HepG2 (cell line): Measurements from ENCODE around the gene C11orf24. TPM values are rescaled to one million over a fixed set of nuclear protein-coding genes. Genes with fewer than 3 reads are reported as not detected.

Experiments
- ETV5 ChIP-seq: IDR thresholded peaks from 2 replicates; pipeline ENCODE4 v1.6.1; 2018; ENCODE audit warnings: missing biosample characterization, missing genetic modification reagents, inconsistent platforms, borderline replicate concordance
- MNT ChIP-seq: fragments of 450-650 bp; IDR thresholded peaks from 2 replicates; pipeline ENCODE4 v1.6.1; 2016
- ONECUT2 ChIP-seq: sonication (generic); formaldehyde crosslinking; IDR thresholded peaks from 2 replicates; pipeline ENCODE4 v1.4.0; 2020; ENCODE audit warnings: missing genetic modification reagents
- REPIN1 ChIP-seq: sonication (generic); formaldehyde crosslinking; IDR thresholded peaks from 2 replicates; pipeline ENCODE4 v1.8.0; 2022; ENCODE audit warnings: missing genetic modification reagents, low read depth, mild to moderate bottlenecking, borderline replicate concordance
- TCF12 ChIP-seq, 2 experiments: fragments of 450-650 bp in 1 of 2; sonication (generic) in 1 of 2; formaldehyde crosslinking in 1 of 2; IDR thresholded peaks; 2 replicates each; pipeline versions ENCODE4 v1.6.1 to v1.8.0; 2017 to 2022; ENCODE audit warnings: antibody characterized with exemption in 1 of 2, mild to moderate bottlenecking in 1 of 2, missing genetic modification reagents in 1 of 2, moderate library complexity in 1 of 2
- THAP7 ChIP-seq: sonication (generic); formaldehyde crosslinking; IDR thresholded peaks from 2 replicates; pipeline ENCODE4 v1.8.1; 2023; ENCODE audit warnings: mild to moderate bottlenecking, missing genetic modification reagents
- TOE1 ChIP-seq: sonication (generic); formaldehyde crosslinking; IDR thresholded peaks from 2 replicates; pipeline ENCODE4 v1.4.0; 2020; ENCODE audit warnings: mild to moderate bottlenecking, missing genetic modification reagents
- ZNF205 ChIP-seq: IDR thresholded peaks from 2 replicates; pipeline ENCODE4 v1.6.1; 2018; ENCODE audit warnings: missing biosample characterization, missing genetic modification reagents
- ZNF281 ChIP-seq: sonication (generic); formaldehyde crosslinking; IDR thresholded peaks from 2 replicates; pipeline ENCODE4 v1.4.0; 2020; ENCODE audit warnings: missing genetic modification reagents, borderline replicate concordance
- ZNF333 ChIP-seq: sonication (generic); formaldehyde crosslinking; IDR thresholded peaks from 2 replicates; pipeline ENCODE4 v1.4.0; 2020; ENCODE audit warnings: mild to moderate bottlenecking, missing genetic modification reagents, borderline replicate concordance
- ZNF441 ChIP-seq: sonication (generic); formaldehyde crosslinking; IDR thresholded peaks from 2 replicates; pipeline ENCODE4 v1.7.0; 2021; ENCODE audit warnings: missing genetic modification reagents, borderline replicate concordance
- ZNF446 ChIP-seq: sonication (generic); formaldehyde crosslinking; IDR thresholded peaks from 2 replicates; pipeline ENCODE4 v1.5.0; 2020; ENCODE audit warnings: mild to moderate bottlenecking, missing genetic modification reagents
- ZNF468 ChIP-seq: sonication (generic); formaldehyde crosslinking; IDR thresholded peaks from 2 replicates; pipeline ENCODE4 v1.8.0; 2022; ENCODE audit warnings: mild to moderate bottlenecking, moderate library complexity, missing genetic modification reagents
- ZNF569 ChIP-seq: sonication (generic); formaldehyde crosslinking; IDR thresholded peaks from 2 replicates; pipeline ENCODE4 v1.5.0; 2020; ENCODE audit warnings: mild to moderate bottlenecking, missing genetic modification reagents, moderate library complexity, borderline replicate concordance
- ZNF574 ChIP-seq: sonication (generic); formaldehyde crosslinking; IDR thresholded peaks from 2 replicates; pipeline ENCODE4 v1.4.0; 2020; ENCODE audit warnings: missing genetic modification reagents
- ZNF615 ChIP-seq: sonication (generic); formaldehyde crosslinking; IDR thresholded peaks from 2 replicates; pipeline ENCODE4 v1.5.0; 2020; ENCODE audit warnings: mild to moderate bottlenecking, missing genetic modification reagents, borderline replicate concordance
- ZNF629 ChIP-seq: sonication (generic); formaldehyde crosslinking; conservative IDR thresholded peaks from 2 replicates; pipeline ENCODE4 v1.5.0; 2020; ENCODE audit warnings: missing genetic modification reagents
- polyA plus RNA-seq, 8 experiments: library from polyadenylated mRNA; depleted of rRNA in 3 of 8; stranded (reverse) in 7 of 8; unstranded in 1 of 8; fragments of >200 nt; fragmentation: Illumina TruSeq in 4 of 8; extraction: Trizol in 4 of 8; gene quantifications; 2 replicates each; pipeline versions ENCODE4 v1.2.1 to v1.2.3, GENCODE V29; 2011 to 2016; ENCODE audit warnings: low read depth in 4 of 8, missing spikeins in 1 of 8, mixed read lengths in 1 of 8; ENCODE audit not compliant: insufficient read depth in 1 of 8
- total RNA-seq, 5 experiments: library from RNA; depleted of rRNA; stranded (reverse); fragments of >200 nt; fragmentation: Illumina TruSeq; extraction: Trizol; gene quantifications; 2 replicates each; pipeline ENCODE4 v1.2.3, GENCODE V29; 2016; ENCODE audit warnings: low read depth in 1 of 5
- TF ChIP-seq, protein P1 (sequence below): sonication (generic); formaldehyde crosslinking; IDR thresholded peaks from 2 replicates; pipeline ENCODE4 v1.4.0; 2020; ENCODE audit warnings: missing genetic modification reagents, borderline replicate concordance

Gene C11orf24
- total and polyA plus RNA-seq, 2 of the 13 experiments (the other 11 are each of a cell fraction or from before 2014, with no cell fraction given): 52.9 to 55.5 TPM

DNA sequence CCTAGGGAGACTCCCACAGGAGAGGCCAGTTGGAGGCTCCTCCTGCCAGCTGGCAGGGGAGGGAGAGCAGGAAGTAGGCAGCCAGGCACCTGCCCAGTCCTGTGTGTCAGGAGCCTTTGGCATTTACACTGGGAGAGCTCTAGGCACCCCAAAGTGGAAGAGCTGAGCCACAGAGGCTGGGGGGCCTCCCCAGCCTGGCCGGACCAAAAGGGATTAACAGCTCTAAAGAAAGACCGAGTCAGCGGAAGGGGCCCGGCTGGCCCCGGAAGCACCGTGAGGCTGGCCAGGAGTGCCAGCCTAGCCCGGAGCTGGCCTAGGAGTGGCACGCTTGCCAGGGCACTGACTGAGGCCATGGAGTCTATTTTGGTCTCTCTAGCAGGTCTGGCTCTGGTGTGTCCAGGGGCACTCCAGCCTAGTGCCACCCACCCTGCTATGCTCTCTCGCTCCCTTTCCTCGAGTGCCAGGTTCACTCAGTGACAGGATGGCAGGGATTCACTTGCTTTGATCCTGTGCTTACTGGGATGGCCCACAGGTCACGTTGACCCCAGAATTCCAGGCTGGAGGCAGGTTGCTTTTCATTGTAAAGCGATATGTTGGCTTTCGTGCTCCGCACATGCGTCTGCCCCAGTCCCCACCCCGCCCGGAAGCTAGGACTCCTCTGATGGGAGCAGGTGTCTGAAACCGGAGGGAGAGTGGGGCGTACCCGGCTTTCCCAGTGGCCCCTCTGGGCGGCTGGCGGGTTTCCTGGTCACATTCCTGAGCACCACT lies 55.4 kb downstream of the C11orf24 start (continued):
- no peak for TF ChIP-seq ZNF441 (CRISPR knock-in tag)
- TF ChIP-seq ZNF569 (CRISPR knock-in tag): no peak
- no peak for TF ChIP-seq TCF12 (IDR thresholded peaks at IDR 0.05)
- no peak for TF ChIP-seq TCF12 (CRISPR knock-in tag; IDR thresholded peaks at IDR 0.05)
- TF ChIP-seq ZNF468: no peak
- TF ChIP-seq, protein P1, sequence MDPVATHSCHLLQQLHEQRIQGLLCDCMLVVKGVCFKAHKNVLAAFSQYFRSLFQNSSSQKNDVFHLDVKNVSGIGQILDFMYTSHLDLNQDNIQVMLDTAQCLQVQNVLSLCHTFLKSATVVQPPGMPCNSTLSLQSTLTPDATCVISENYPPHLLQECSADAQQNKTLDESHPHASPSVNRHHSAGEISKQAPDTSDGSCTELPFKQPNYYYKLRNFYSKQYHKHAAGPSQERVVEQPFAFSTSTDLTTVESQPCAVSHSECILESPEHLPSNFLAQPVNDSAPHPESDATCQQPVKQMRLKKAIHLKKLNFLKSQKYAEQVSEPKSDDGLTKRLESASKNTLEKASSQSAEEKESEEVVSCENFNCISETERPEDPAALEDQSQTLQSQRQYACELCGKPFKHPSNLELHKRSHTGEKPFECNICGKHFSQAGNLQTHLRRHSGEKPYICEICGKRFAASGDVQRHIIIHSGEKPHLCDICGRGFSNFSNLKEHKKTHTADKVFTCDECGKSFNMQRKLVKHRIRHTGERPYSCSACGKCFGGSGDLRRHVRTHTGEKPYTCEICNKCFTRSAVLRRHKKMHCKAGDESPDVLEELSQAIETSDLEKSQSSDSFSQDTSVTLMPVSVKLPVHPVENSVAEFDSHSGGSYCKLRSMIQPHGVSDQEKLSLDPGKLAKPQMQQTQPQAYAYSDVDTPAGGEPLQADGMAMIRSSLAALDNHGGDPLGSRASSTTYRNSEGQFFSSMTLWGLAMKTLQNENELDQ (CRISPR knock-in tag): no peak
- TF ChIP-seq ZNF574 (CRISPR knock-in tag): no peak
- no peak for TF ChIP-seq MNT
- no peak for TF ChIP-seq ZNF281 (CRISPR knock-in tag)
- no peak for TF ChIP-seq ZNF205
- no peak for TF ChIP-seq THAP7
- TF ChIP-seq ZNF333 (CRISPR knock-in tag): no peak
- TF ChIP-seq ZNF615 (CRISPR knock-in tag): no peak
- TF ChIP-seq ETV5 (CRISPR knock-in tag): peak; percentile 29
- no peak for TF ChIP-seq ZNF629
- TF ChIP-seq ZNF446 (CRISPR knock-in tag): no peak
- TF ChIP-seq TOE1 (CRISPR knock-in tag): no peak
- no peak for TF ChIP-seq REPIN1 (CRISPR knock-in tag)
- no peak for TF ChIP-seq ONECUT2 (CRISPR knock-in tag)
